ENCODE results near the gene LRRC70.

The LRRC70 gene

DNA sequence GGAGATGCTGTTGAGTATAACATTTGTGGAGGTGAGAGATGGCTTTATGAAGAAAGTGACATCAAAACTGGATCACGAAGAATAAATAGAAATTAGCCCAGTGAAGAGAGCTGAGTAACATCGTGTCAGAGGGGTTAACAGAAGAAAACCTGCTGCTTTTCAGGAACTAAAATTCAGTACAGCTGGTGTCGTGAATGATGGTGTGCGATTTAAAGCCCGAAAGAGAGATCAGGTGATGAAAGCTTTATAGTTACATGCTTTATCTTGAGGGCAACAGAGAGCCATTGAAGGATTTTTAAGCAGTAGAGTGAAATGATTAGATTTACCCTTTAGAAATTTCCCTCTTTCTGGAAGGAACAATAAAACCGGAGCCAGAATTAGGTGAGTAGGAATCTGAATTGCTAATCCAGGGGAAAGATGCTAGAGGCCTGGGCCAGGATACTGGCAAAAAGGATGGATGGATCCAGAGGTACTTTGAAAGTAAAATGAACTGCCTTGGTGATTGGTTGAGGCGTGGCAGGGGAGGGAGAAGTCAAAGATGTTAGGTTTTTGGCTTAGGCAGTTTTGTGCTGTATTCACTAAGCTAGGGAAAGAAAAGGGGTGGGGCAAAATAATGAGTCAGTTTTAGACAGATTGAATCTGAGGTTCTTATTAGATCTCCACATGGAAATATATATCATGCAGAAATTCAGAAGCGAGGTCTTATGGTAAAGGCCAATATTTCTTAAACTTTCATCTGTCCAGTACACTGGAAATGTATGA lies 3.4 kb downstream of the LRRC70 start:
- TF ChIP-seq, protein P1, sequence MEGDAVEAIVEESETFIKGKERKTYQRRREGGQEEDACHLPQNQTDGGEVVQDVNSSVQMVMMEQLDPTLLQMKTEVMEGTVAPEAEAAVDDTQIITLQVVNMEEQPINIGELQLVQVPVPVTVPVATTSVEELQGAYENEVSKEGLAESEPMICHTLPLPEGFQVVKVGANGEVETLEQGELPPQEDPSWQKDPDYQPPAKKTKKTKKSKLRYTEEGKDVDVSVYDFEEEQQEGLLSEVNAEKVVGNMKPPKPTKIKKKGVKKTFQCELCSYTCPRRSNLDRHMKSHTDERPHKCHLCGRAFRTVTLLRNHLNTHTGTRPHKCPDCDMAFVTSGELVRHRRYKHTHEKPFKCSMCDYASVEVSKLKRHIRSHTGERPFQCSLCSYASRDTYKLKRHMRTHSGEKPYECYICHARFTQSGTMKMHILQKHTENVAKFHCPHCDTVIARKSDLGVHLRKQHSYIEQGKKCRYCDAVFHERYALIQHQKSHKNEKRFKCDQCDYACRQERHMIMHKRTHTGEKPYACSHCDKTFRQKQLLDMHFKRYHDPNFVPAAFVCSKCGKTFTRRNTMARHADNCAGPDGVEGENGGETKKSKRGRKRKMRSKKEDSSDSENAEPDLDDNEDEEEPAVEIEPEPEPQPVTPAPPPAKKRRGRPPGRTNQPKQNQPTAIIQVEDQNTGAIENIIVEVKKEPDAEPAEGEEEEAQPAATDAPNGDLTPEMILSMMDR (IDR thresholded peaks at IDR 0.05; ENCODE audit: insufficient read depth, low read length, poor library complexity, severe bottlenecking), result no peak
- DNase-seq (ENCODE audit: extremely low read depth, insufficient read length), result no peak
- H3K27me3 ChIP-seq (replicated peaks; ENCODE audit: control insufficient read depth, insufficient read depth, low read length), result no peaks in the 10 kb centered on the region
- H3K4me3 ChIP-seq (replicated peaks; ENCODE audit: low read depth, low read length), result no peak overlapping the region
- H3K36me3 ChIP-seq (ENCODE audit: control insufficient read depth, insufficient read depth, low read length), result no peaks in the 10 kb centered on the region

DNA sequence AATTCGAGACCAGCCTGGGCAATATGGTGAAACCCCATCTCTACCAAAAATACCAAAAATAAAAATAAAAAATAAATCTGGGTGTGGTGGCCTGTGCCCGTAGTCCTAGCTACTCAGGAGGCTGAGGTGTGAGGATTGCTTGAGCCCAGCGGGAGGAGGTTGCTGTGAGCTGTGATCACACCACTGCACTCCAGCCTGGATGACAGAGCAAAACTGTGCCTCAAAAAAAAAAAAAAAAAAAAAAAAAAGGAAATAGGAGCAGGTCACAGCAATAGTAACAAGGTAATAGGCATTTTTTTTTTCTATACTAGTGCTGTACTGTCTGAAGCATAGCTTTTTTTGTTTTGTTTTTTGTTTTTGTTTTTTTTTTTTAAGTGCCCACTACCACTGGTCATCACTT lies 5.8 kb downstream of the LRRC70 start:
- no peaks in the 10 kb centered on the region for H3K36me3 ChIP-seq (ENCODE audit: control insufficient read depth, insufficient read depth, low read length)
- TF ChIP-seq, protein P1 (IDR thresholded peaks at IDR 0.05; ENCODE audit: insufficient read depth, low read length, poor library complexity, severe bottlenecking), result no peak
- H3K27me3 ChIP-seq (replicated peaks; ENCODE audit: control insufficient read depth, insufficient read depth, low read length), result no peaks in the 10 kb centered on the region
- DNase-seq (ENCODE audit: extremely low read depth, insufficient read length), result no peak
- no peak overlapping the region for H3K4me3 ChIP-seq (replicated peaks; ENCODE audit: low read depth, low read length)

DNA sequence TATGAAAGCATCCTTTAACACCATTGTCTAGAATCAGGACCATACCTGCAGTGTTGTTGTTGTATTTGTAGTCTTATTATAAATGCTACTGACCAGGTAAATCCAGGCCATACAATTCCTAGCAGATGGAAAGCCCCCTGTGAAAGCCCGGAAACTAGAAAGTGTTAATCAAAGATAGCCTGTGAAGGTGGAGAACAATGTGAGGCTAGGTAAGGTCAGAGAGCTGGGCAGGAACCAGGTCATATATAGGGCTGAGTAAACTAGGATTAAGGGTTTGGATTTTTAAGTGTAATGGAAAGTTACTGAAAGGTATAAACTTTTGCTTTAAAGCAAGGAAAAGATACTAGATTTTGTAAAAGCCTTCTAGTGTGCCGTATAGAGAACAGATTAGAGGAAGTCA lies 6.7 kb downstream of the LRRC70 start:
- no peak overlapping the region for H3K4me3 ChIP-seq (replicated peaks; ENCODE audit: low read depth, low read length)
- DNase-seq (ENCODE audit: extremely low read depth, insufficient read length), result no peak
- no peaks in the 10 kb centered on the region for H3K27me3 ChIP-seq (replicated peaks; ENCODE audit: control insufficient read depth, insufficient read depth, low read length)
- H3K36me3 ChIP-seq (ENCODE audit: control insufficient read depth, insufficient read depth, low read length), result no peaks in the 10 kb centered on the region
- TF ChIP-seq, protein P1 (IDR thresholded peaks at IDR 0.05; ENCODE audit: insufficient read depth, low read length, poor library complexity, severe bottlenecking), result no peak

DNA sequence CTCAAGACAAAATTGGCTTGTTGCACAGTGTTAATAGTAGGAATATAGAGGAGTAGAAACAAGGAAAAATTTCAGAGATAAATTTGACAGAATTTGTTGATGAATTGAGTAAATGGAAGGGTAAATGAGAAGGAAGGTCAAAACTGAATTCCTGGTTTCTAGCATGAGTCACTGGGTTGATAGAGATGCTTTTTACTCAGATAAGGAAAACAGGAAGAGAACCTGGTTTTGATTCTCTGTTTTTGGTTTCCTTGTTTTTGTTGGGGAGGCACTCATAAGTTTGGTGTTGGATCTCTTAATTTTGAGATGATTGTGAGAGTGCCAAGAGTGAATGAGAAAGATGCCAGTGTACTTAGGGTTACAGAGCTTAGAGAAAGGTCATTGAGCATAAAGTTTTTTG lies 7.1 kb downstream of the LRRC70 start:
- no peaks in the 10 kb centered on the region for H3K27me3 ChIP-seq (replicated peaks; ENCODE audit: control insufficient read depth, insufficient read depth, low read length)
- TF ChIP-seq, protein P1 (IDR thresholded peaks at IDR 0.05; ENCODE audit: insufficient read depth, low read length, poor library complexity, severe bottlenecking), result no peak
- DNase-seq (ENCODE audit: extremely low read depth, insufficient read length), result no peak
- H3K36me3 ChIP-seq (ENCODE audit: control insufficient read depth, insufficient read depth, low read length), result no peaks in the 10 kb centered on the region
- no peak overlapping the region for H3K4me3 ChIP-seq (replicated peaks; ENCODE audit: low read depth, low read length)

DNA sequence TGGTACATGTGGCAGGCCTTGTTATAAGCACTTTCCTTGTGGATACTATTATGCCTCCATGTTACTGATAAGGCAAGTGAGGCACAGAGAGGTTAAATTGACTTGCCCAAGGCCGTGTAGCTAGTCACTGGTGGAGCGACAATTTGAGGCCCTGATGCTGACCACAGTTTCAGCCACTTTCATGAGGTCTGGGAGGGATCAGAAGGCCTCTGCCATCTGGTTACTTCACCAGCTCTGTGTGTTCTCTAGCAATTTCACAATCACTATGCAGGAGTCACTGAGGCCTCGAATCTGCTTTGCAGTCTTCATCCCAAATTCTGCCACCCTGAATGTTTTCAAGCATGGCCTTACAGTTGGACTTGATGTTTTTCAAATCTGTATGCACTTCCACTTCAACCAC lies 9.1 kb downstream of the LRRC70 start:
- Histone ChIP-seq H3K27me3 (replicated peaks; ENCODE audit: control insufficient read depth, insufficient read depth, low read length) (no peaks in the 10 kb centered on the region), H3K4me3 (replicated peaks; ENCODE audit: low read depth, low read length) (no peak overlapping the region), H3K36me3 (ENCODE audit: control insufficient read depth, insufficient read depth, low read length) (peaks cover 1% of the 10 kb centered on the region; the same call in 1 of the 2 replicates)
- TF ChIP-seq, protein P1 (IDR thresholded peaks at IDR 0.05; ENCODE audit: insufficient read depth, low read length, poor library complexity, severe bottlenecking), result no peak
- no peak for DNase-seq (ENCODE audit: extremely low read depth, insufficient read length)

Measured in GM06990 (cell line).